IMR-90 (cell line): ENCODE measurements around the gene LCAT. TPM values are rescaled to one million over a fixed set of nuclear protein-coding genes. Genes with fewer than 3 reads are reported as not detected.
"Not testable (repeated sequence)": the region's sequence is repeated elsewhere in the genome, so short reads cannot be mapped to it uniquely, and the experiment has no call there.

Source experiments
- ATAC-seq: fragments of 200-7000 bp; cut with Tn5 transposase; 2 replicates; pipeline ENCODE4 v1.9.1; 2020; ENCODE audit warnings: low read depth, mild to moderate bottlenecking, moderate library complexity
- BruUV-seq: library from RNA; stranded (reverse); fragments of 400-500 nt; replicated peaks from 2 replicates; lab custom pipeline; 2021; lab: Mats Ljungman, UMichigan
- CTCF ChIA-PET: fragments of 300-600 bp; formaldehyde crosslinking; extraction: SDS; loops from one replicate; lab custom pipeline; 2021; ENCODE audit warnings: antibody characterized with exemption; lab: Yijun Ruan, JAX
- POLR2A ChIA-PET: fragments of 300-600 bp; sonication (Branson Sonifier 250); formaldehyde crosslinking; loops from one replicate; lab custom pipeline; 2022; ENCODE audit warnings: antibody characterized with exemption; ENCODE audit not compliant: unreplicated experiment; lab: Charles Lee
- DNase-seq: peaks from one replicate; pipeline ENCODE4 v3.0.0; 2013
- H2AFZ ChIP-seq: replicated peaks from 2 replicates; pipeline ENCODE3; 2013; ENCODE audit warnings: low read length, mild to moderate bottlenecking; ENCODE audit not compliant: poor library complexity
- H2AK5ac ChIP-seq: 2 replicates; pipeline ENCODE4 v1.6.1; 2013; ENCODE audit warnings: low read depth, low read length, inconsistent platforms
- H2AK9ac ChIP-seq: replicated peaks from 2 replicates; pipeline ENCODE3; 2013; ENCODE audit warnings: mild to moderate bottlenecking, low read depth, low read length, moderate library complexity; ENCODE audit not compliant: poor library complexity
- H2BK120ac ChIP-seq: 2 replicates; pipeline ENCODE4 v1.6.1; 2013; ENCODE audit warnings: low read depth, low read length, inconsistent platforms
- H2BK15ac ChIP-seq: 3 replicates; pipeline ENCODE4 v1.6.1; 2013; ENCODE audit warnings: low read depth, low read length, inconsistent platforms
- H2BK20ac ChIP-seq: 2 replicates; pipeline ENCODE4 v1.6.1; 2013; ENCODE audit warnings: low read depth, mild to moderate bottlenecking, inconsistent platforms, low read length, moderate library complexity
- H2BK5ac ChIP-seq: 2 replicates; pipeline ENCODE4 v1.6.1; 2013; ENCODE audit warnings: mild to moderate bottlenecking, low read depth, low read length, inconsistent platforms; ENCODE audit not compliant: poor library complexity, severe bottlenecking
- H3K14ac ChIP-seq: replicated peaks from 2 replicates; pipeline ENCODE4 v1.6.1; 2013; ENCODE audit warnings: low read depth, low read length, inconsistent platforms
- H3K18ac ChIP-seq: 2 replicates; pipeline ENCODE4 v1.6.1; 2013; ENCODE audit warnings: low read depth, low read length, control low read depth
- H3K23ac ChIP-seq: 2 replicates; pipeline ENCODE4 v1.6.1; 2013; ENCODE audit warnings: low read depth, low read length, inconsistent platforms
- H3K27ac ChIP-seq: 2 replicates; pipeline ENCODE4 v1.5.1; 2013; ENCODE audit warnings: mild to moderate bottlenecking, control low read depth, low read length; ENCODE audit not compliant: insufficient read depth
- H3K27me3 ChIP-seq: 2 replicates; pipeline ENCODE4 v1.6.1; 2013; ENCODE audit warnings: low read length; ENCODE audit not compliant: control insufficient read depth, insufficient read depth
- H3K36me3 ChIP-seq: 2 replicates; pipeline ENCODE4 v1.6.1; 2013; ENCODE audit warnings: low read length, mixed read lengths; ENCODE audit not compliant: control insufficient read depth, insufficient read depth
- H3K4ac ChIP-seq: 2 replicates; pipeline ENCODE4 v1.6.1; 2013; ENCODE audit warnings: low read depth, low read length, inconsistent platforms
- H3K4me1 ChIP-seq: 2 replicates; pipeline ENCODE4 v1.6.1; 2013; ENCODE audit warnings: low read length, mixed read lengths; ENCODE audit not compliant: control insufficient read depth, insufficient read depth
- H3K4me2 ChIP-seq: 2 replicates; pipeline ENCODE4 v1.6.1; 2013; ENCODE audit warnings: low read depth, mild to moderate bottlenecking, control low read depth, low read length, moderate library complexity
- H3K4me3 ChIP-seq: 2 replicates; pipeline ENCODE4 v1.5.1; 2013; ENCODE audit warnings: low read depth, mild to moderate bottlenecking, control low read depth, low read length, moderate library complexity; ENCODE audit not compliant: insufficient read depth
- H3K56ac ChIP-seq: 2 replicates; pipeline ENCODE4 v1.6.1; 2013; ENCODE audit warnings: low read length, inconsistent platforms; ENCODE audit not compliant: insufficient read depth; ENCODE audit errors: extremely low read depth
- H3K79me1 ChIP-seq, 2 experiments: 2 replicates each; pipeline ENCODE4 v1.6.1; 2013; ENCODE audit warnings: low read length in 2 of 2, inconsistent platforms in 1 of 2, low read depth in 1 of 2
- H3K9ac ChIP-seq: 2 replicates; pipeline ENCODE4 v1.6.1; 2013; ENCODE audit warnings: low read depth, low read length, control low read depth
- H3K9me1 ChIP-seq: 2 replicates; pipeline ENCODE4 v1.6.1; 2013; ENCODE audit warnings: low read length, inconsistent platforms; ENCODE audit not compliant: insufficient read depth
- H3K9me3 ChIP-seq: 2 replicates; pipeline ENCODE4 v1.6.1; 2013; ENCODE audit warnings: low read length; ENCODE audit not compliant: control insufficient read depth, insufficient read depth
- H4K20me1 ChIP-seq: 2 replicates; pipeline ENCODE4 v1.6.1; 2013; ENCODE audit warnings: low read length, inconsistent platforms; ENCODE audit not compliant: insufficient read depth
- H4K5ac ChIP-seq: 2 replicates; pipeline ENCODE4 v1.6.1; 2013; ENCODE audit warnings: mild to moderate bottlenecking, low read depth, low read length, control low read depth
- H4K8ac ChIP-seq, 2 experiments: 2 replicates each; pipeline ENCODE4 v1.6.1; 2013; ENCODE audit warnings: low read depth in 2 of 2, low read length in 2 of 2, control low read depth in 1 of 2, inconsistent platforms in 1 of 2
- H4K91ac ChIP-seq: 2 replicates; pipeline ENCODE4 v1.6.1; 2013; ENCODE audit warnings: low read depth, low read length, inconsistent platforms; ENCODE audit not compliant: insufficient read depth
- WGBS, 2 experiments: methylation state at CpG; one replicate each; pipeline versions ENCODE4 v1.1.5 to v1.1.7; 2013; ENCODE audit warnings: missing lambda C conversion rate in 2 of 2; ENCODE audit not compliant: insufficient read length in 1 of 2; ENCODE audit errors: extremely low coverage in 2 of 2; 5-methylcytosine and 5-hydroxymethylcytosine counted together
- dilution Hi-C: fragments of 300-500 bp; cut with HindIII; formaldehyde crosslinking; loops from one replicate; pipeline ENCODE4 v1.14.3; 2018; ENCODE audit warnings: low sequenced_read_pairs; ENCODE audit not compliant: unreplicated experiment
- in situ Hi-C: fragments of 300-500 bp; cut with MboI; formaldehyde crosslinking; loops from 3 replicates; pipeline ENCODE4 v1.14.3; 2019; ENCODE audit warnings: low sequenced_read_pairs, inconsistent platforms, mixed read lengths
- intact Hi-C: fragments of 100-400 bp; cut with micrococcal nuclease; formaldehyde crosslinking; loops from 2 replicates; pipeline ENCODE4 v1.10.0; 2022
- polyA plus RNA-seq, 3 experiments: library from polyadenylated mRNA; depleted of rRNA; stranded (reverse); fragments of >200 nt; gene quantifications; 2 replicates each; pipeline ENCODE4 v1.2.3, GENCODE V29; 2012; ENCODE audit warnings: low replicate concordance in 1 of 3
- total RNA-seq: library from RNA; depleted of rRNA; stranded (reverse); fragments of >200 nt; gene quantifications from 2 replicates; pipeline ENCODE4 v1.2.3, GENCODE V29; 2012

LCAT gene
- total and polyA plus RNA-seq, 2 of the 4 experiments (the other 2 are of a cell fraction) = 1.4 to 18.8 TPM

- H3K9me3 ChIP-seq, H2BK15ac ChIP-seq, H2BK120ac ChIP-seq, H3K56ac ChIP-seq, BruUV-seq, H3K4me2 ChIP-seq, H3K23ac ChIP-seq, CTCF ChIA-PET, H2AFZ ChIP-seq, H3K14ac ChIP-seq, DNase-seq, H4K91ac ChIP-seq, intact Hi-C loops, H3K4me1 ChIP-seq, H3K4ac ChIP-seq, H2BK20ac ChIP-seq, dilution Hi-C loops, H2AK9ac ChIP-seq, H3K9me1 ChIP-seq, H3K27ac ChIP-seq, H3K4me3 ChIP-seq, H3K18ac ChIP-seq, in situ Hi-C loops, H4K8ac ChIP-seq, H3K9ac ChIP-seq, H3K36me3 ChIP-seq, H4K20me1 ChIP-seq, H4K5ac ChIP-seq, H2AK5ac ChIP-seq, POLR2A ChIA-PET, H2BK5ac ChIP-seq, ATAC-seq: not testable (repeated sequence)
- WGBS, 2 experiments = 96% methylated on average over 3 of the region's 7 CpGs; no CpG with 5 or more reads in 1 of the 2 experiments
- peaks cover 0 to 10% of the 10 kb centered on the region in 2 experiments; a peak in 2 of 4 replicates for H3K79me1 ChIP-seq
- H3K27me3 ChIP-seq = peaks cover 13% of the 10 kb centered on the region
Measured at GRCh38 chr16:67972285-67972684, 28.4 kb upstream of the LCAT start.
